Head of caudate nucleus (tissue), 42 donors: ENCODE results near the gene ZCCHC14.
"Not testable (repeated sequence)": the region's sequence is repeated elsewhere in the genome, so short reads cannot be mapped to it uniquely, and the experiment has no call there.

Experiments used
- DNase-seq, 42 donors: peaks; one replicate each; pipeline versions ENCODE4 v3.0.0 to v3.0.0-alpha.2; 2020 to 2021; ENCODE audit warnings: mixed read lengths in 7 of 42
- intact Hi-C: fragments of 100-400 bp; cut with DNase I; formaldehyde crosslinking; loops from one replicate; pipeline ENCODE4 v1.15.0; 2022

The ZCCHC14 gene

GRCh38 chr16:87501117-87501516 is 8.3 kb upstream of the ZCCHC14 start:
- intact Hi-C loops: no loop called here
- no peak for DNase-seq

- DNase-seq: no peak
- intact Hi-C loops: no loop called here
Measured at GRCh38 chr16:87499189-87499486, 6.3 kb upstream of the ZCCHC14 start.

- intact Hi-C loops: no loop called here
- DNase-seq: no peak
Measured at GRCh38 chr16:87498324-87499188, 5.7 kb upstream of the ZCCHC14 start.

- DNase-seq, intact Hi-C loops: not testable (repeated sequence)
Measured at GRCh38 chr16:87497767-87498290, 5.0 kb upstream of the ZCCHC14 start.

- intact Hi-C loops, DNase-seq: not testable (repeated sequence)
Measured at GRCh38 chr16:87497023-87497766, 4.4 kb upstream of the ZCCHC14 start.

- intact Hi-C loops: no loop called here
- DNase-seq: no peak
Measured at GRCh38 chr16:87496447-87496801, 3.6 kb upstream of the ZCCHC14 start.

- DNase-seq: no peak
- intact Hi-C loops: no loop called here
Measured at GRCh38 chr16:87495578-87496446, 3.0 kb upstream of the ZCCHC14 start.

- intact Hi-C loops: loop anchor here (5.0 kb wide), 1 partner anchor 101 kb away; the partner anchor contains the start of gene MAP1LC3B
Measured at GRCh38 chr16:87493608-87494280, 920 bp upstream of the ZCCHC14 start.

GRCh38 chr16:87492291-87492630 is 563 bp downstream of the ZCCHC14 start:
- no peak for DNase-seq
- intact Hi-C loops: loop anchor here (5.0 kb wide), 1 partner anchor 100 kb away; the partner anchor contains the start of gene MAP1LC3B

More at GRCh38 chr16:87493608-87494280, 920 bp upstream of the ZCCHC14 start:
- peak in 2 of 42 donors; percentile 14 to 15 for DNase-seq

- intact Hi-C loops: loop anchor here (5.0 kb wide), 1 partner anchor 99 kb away; the partner anchor contains the start of gene MAP1LC3B
- DNase-seq: peak in 28 of 42 donors; percentile 16 to 66 (median 40)
Measured at GRCh38 chr16:87491522-87492290, 1.1 kb downstream of the ZCCHC14 start.

GRCh38 chr16:87490799-87491521 is 1.9 kb downstream of the ZCCHC14 start:
- intact Hi-C loops: loop anchor here (5.0 kb wide), 1 partner anchor 99 kb away; the partner anchor contains the start of gene MAP1LC3B
- peak in 27 of 42 donors; percentile 16 to 61 (median 36) for DNase-seq

GRCh38 chr16:87490096-87490798 is 2.6 kb downstream of the ZCCHC14 start:
- no peak for DNase-seq
- intact Hi-C loops: loop anchor here (5.0 kb wide), 1 partner anchor 98 kb away; the partner anchor contains the start of gene MAP1LC3B

GRCh38 chr16:87489434-87490045 is 3.3 kb downstream of the ZCCHC14 start:
- intact Hi-C loops: loop anchor here (5.0 kb wide), 1 partner anchor 97 kb away; the partner anchor contains the start of gene MAP1LC3B
- DNase-seq: peak in 1 of 42 donors; percentile 32

GRCh38 chr16:87488960-87489359 is 3.9 kb downstream of the ZCCHC14 start:
- DNase-seq, intact Hi-C loops: not testable (repeated sequence)

- intact Hi-C loops: no loop called here
- DNase-seq: peak in 30 of 42 donors; percentile 20 to 73 (median 44)
Measured at GRCh38 chr16:87487361-87487924, 5.4 kb downstream of the ZCCHC14 start.
